ENCODE results near the gene MKRN2. TPM values are rescaled to one million over a fixed set of nuclear protein-coding genes. Genes with fewer than 3 reads are reported as not detected.
"Not testable (repeated sequence)": the region's sequence is repeated elsewhere in the genome, so short reads cannot be mapped to it uniquely, and the experiment has no call there.

MKRN2 gene
- total RNA-seq, 1 experiment from 2014 or later, result 18.2 TPM

DNA sequence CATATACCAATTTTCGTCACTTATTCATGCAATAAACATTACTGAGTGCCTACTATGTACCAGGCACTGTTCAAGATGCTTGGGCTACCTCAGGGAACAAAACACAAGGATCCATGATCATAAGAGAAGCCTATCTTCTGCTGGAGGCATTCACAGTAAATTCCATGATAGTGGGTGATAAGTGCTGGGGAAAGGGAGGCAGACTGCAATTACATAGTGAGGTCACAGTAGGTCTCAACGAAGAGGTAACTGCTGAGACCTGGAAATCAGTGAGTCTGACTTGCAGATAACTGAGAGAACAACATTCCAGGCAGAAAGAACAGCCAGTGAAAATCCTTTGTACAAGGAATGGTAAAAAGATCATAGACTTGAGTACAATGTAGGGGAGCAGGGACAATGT lies 73.4 kb downstream of the MKRN2 start:
- TF ChIP-seq CBFB (CRISPR knock-in tag; IDR thresholded peaks at IDR 0.05; ENCODE audit: low read depth) (no peak), SOX15 (CRISPR knock-in tag; IDR thresholded peaks at IDR 0.05) (no peak), HMGA2 (CRISPR knock-in tag; IDR thresholded peaks at IDR 0.05) (no peak), TEAD4 (CRISPR knock-in tag; IDR thresholded peaks at IDR 0.05) (no peak), RELA (CRISPR knock-in tag; IDR thresholded peaks at IDR 0.05; ENCODE audit: borderline replicate concordance) (no peak), NR2C2 (CRISPR knock-in tag; IDR thresholded peaks at IDR 0.05) (no peak), ZNF671 (CRISPR knock-in tag; IDR thresholded peaks at IDR 0.05) (no peak), NFYB (CRISPR knock-in tag; conservative IDR thresholded peaks at IDR 0.05; ENCODE audit: low read depth) (no peak), GRHL2 (CRISPR knock-in tag; IDR thresholded peaks at IDR 0.05; ENCODE audit: insufficient replicate concordance, severe bottlenecking) (no peak), CREB1 (CRISPR knock-in tag; IDR thresholded peaks at IDR 0.05) (no peak), SMAD4 (CRISPR knock-in tag; IDR thresholded peaks at IDR 0.05) (no peak)
- TF ChIP-seq, protein P1, sequence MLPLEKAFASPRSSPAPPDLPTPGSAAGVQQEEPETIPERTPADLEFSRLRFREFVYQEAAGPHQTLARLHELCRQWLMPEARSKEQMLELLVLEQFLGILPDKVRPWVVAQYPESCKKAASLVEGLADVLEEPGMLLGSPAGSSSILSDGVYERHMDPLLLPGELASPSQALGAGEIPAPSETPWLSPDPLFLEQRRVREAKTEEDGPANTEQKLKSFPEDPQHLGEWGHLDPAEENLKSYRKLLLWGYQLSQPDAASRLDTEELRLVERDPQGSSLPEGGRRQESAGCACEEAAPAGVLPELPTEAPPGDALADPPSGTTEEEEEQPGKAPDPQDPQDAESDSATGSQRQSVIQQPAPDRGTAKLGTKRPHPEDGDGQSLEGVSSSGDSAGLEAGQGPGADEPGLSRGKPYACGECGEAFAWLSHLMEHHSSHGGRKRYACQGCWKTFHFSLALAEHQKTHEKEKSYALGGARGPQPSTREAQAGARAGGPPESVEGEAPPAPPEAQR (CRISPR knock-in tag; IDR thresholded peaks at IDR 0.05), result no peak
- TF ChIP-seq, protein P2, sequence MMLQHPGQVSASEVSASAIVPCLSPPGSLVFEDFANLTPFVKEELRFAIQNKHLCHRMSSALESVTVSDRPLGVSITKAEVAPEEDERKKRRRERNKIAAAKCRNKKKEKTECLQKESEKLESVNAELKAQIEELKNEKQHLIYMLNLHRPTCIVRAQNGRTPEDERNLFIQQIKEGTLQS (CRISPR knock-in tag; conservative IDR thresholded peaks at IDR 0.05), result no peak
- TF ChIP-seq, protein P3, sequence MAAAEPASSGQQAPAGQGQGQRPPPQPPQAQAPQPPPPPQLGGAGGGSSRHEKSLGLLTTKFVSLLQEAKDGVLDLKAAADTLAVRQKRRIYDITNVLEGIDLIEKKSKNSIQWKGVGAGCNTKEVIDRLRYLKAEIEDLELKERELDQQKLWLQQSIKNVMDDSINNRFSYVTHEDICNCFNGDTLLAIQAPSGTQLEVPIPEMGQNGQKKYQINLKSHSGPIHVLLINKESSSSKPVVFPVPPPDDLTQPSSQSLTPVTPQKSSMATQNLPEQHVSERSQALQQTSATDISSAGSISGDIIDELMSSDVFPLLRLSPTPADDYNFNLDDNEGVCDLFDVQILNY (CRISPR knock-in tag; IDR thresholded peaks at IDR 0.05), result no peak
- TF ChIP-seq, protein P4, sequence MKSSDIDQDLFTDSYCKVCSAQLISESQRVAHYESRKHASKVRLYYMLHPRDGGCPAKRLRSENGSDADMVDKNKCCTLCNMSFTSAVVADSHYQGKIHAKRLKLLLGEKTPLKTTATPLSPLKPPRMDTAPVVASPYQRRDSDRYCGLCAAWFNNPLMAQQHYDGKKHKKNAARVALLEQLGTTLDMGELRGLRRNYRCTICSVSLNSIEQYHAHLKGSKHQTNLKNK (CRISPR knock-in tag; IDR thresholded peaks at IDR 0.05), result no peak
- TF ChIP-seq, protein P5, sequence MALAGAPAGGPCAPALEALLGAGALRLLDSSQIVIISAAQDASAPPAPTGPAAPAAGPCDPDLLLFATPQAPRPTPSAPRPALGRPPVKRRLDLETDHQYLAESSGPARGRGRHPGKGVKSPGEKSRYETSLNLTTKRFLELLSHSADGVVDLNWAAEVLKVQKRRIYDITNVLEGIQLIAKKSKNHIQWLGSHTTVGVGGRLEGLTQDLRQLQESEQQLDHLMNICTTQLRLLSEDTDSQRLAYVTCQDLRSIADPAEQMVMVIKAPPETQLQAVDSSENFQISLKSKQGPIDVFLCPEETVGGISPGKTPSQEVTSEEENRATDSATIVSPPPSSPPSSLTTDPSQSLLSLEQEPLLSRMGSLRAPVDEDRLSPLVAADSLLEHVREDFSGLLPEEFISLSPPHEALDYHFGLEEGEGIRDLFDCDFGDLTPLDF (CRISPR knock-in tag; IDR thresholded peaks at IDR 0.05), result no peak
- TF ChIP-seq, protein P6, sequence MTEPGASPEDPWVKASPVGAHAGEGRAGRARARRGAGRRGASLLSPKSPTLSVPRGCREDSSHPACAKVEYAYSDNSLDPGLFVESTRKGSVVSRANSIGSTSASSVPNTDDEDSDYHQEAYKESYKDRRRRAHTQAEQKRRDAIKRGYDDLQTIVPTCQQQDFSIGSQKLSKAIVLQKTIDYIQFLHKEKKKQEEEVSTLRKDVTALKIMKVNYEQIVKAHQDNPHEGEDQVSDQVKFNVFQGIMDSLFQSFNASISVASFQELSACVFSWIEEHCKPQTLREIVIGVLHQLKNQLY (CRISPR knock-in tag; IDR thresholded peaks at IDR 0.05), result no peak
- TF ChIP-seq, protein P7, sequence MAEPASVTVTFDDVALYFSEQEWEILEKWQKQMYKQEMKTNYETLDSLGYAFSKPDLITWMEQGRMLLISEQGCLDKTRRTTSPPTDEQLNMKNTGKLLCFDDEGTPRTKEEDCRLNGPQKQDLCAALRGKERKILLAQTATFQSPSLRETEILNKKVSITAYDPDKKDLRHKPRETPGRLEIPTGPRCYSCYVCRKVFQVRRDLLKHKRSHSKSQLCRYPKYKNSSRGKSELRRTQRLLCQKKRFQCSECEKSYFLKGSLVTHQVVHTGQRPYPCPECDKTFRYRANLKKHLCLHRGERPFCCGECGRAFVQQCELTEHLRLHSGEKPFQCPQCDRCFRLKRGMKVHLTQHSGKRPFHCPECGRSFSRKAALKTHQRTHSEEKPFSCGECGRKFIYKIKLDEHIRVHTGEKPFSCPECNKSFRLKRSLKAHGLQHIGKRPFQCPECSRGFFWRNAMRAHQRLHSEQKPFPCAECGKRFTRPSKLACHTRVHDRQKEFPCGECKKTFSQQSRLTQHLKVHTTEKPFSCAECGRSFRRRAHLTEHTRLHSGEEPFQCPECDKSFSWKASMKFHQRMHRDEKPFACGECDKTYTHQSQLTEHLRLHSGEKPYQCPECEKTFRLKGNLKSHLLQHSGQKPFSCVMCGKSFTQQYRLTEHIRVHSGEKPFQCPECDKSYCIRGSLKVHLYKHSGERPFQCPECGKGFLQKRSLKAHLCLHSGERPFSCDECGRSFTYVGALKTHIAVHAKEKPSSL (CRISPR knock-in tag; conservative IDR thresholded peaks at IDR 0.05), result no peak
- no peaks in the 10 kb centered on the region for H3K36me3 Mint-ChIP-seq
- no peaks in the 10 kb centered on the region for H3K9me3 Mint-ChIP-seq
- peak; percentile 22; the same call in 1 of the 2 replicates for ATAC-seq
- no peaks in the 10 kb centered on the region for H3K27me3 Mint-ChIP-seq (ENCODE audit: low read depth)
- DNase-seq (ENCODE audit: low spot score), result no peak
- H3K4me1 Mint-ChIP-seq, result peaks cover 23% of the 10 kb centered on the region
- H3K4me3 Mint-ChIP-seq, result no peak overlapping the region
- ChIA-PET POLR2A (no interaction called here), CTCF (no interaction called here)
- peak overlapping the region; percentile 91 for H3K27ac Mint-ChIP-seq

DNA sequence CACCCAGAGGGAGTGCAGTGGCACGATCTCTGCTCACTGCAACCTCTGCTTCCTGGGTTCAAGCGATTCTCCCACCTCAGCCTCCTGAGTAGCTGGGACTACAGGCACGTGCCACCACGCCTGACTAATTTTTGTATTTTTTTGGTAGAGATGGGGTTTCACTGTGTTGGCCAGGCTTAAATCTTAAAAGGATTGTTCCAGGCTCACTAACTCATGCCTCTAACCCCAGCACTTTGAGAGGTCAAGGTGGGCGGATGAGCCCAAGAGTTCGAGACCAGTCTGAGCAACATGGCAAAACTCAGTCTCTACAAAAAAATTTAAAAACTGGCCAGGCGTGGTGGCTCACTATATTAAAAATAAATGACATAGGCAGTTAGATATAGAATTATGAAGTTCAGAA lies 74.0 kb downstream of the MKRN2 start:
- H3K27me3 Mint-ChIP-seq (ENCODE audit: low read depth); H3K4me3 Mint-ChIP-seq; POLR2A ChIA-PET; H3K9me3 Mint-ChIP-seq; H3K36me3 Mint-ChIP-seq; CTCF ChIA-PET; ATAC-seq; DNase-seq (ENCODE audit: low spot score): not testable (repeated sequence)
- peak; percentile 31; the same call in 1 of the 2 replicates for TF ChIP-seq ZNF121 (CRISPR knock-in tag; IDR thresholded peaks at IDR 0.05)
- Mint-ChIP-seq H3K4me1 (peaks cover 23% of the 10 kb centered on the region), H3K27ac (peak overlapping the region; percentile 91; the same call in 1 of the 2 replicates)

Measured in WTC11 (cell line).